Retinal pigment epithelial cell (primary cell): ENCODE results near the gene PTPN6.

ENCODE experiments used
- DNase-seq: peaks from one replicate; pipeline ENCODE4 v3.0.0-alpha.2; 2010; ENCODE audit warnings: low read depth
- H3K4me3 ChIP-seq: 2 replicates; pipeline ENCODE4 v1.5.1; 2011; ENCODE audit warnings: mild to moderate bottlenecking, low read length, control low read depth, moderate library complexity
- TF ChIP-seq, protein P1 (sequence below): conservative IDR thresholded peaks from 2 replicates; pipeline ENCODE4 v1.5.1; 2011; ENCODE audit warnings: low read depth, low read length, control low read depth, inconsistent platforms

PTPN6 gene

DNA sequence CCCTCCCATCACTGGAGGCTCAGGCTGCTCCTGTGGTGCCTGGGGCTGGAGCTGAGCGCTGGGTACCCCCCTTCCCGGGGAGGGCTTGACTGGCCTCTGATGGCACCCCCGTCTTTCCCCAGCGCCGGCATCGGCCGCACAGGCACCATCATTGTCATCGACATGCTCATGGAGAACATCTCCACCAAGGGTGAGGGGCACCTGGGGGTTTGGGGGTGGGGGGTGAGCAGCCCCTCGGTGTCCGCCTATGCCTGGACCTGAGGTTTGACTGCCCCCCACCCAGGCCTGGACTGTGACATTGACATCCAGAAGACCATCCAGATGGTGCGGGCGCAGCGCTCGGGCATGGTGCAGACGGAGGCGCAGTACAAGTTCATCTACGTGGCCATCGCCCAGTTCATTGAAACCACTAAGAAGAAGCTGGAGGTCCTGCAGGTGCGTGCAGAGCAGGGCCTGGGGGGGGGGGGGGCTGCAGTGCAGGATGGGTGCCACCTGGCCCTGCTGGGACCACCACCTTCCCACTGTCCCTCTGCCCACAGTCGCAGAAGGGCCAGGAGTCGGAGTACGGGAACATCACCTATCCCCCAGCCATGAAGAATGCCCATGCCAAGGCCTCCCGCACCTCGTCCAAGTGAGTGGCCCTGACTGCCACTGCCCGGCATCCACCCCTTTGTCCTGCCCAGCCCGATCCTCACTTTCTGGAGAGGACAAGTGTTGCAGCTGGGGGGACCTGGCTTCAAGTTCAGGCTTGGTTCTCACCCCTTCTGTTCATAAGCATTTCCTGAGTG lies 8.8 kb downstream of the PTPN6 start:
- no peak for DNase-seq
- H3K4me3 ChIP-seq: no peak overlapping the region
- TF ChIP-seq, protein P1, sequence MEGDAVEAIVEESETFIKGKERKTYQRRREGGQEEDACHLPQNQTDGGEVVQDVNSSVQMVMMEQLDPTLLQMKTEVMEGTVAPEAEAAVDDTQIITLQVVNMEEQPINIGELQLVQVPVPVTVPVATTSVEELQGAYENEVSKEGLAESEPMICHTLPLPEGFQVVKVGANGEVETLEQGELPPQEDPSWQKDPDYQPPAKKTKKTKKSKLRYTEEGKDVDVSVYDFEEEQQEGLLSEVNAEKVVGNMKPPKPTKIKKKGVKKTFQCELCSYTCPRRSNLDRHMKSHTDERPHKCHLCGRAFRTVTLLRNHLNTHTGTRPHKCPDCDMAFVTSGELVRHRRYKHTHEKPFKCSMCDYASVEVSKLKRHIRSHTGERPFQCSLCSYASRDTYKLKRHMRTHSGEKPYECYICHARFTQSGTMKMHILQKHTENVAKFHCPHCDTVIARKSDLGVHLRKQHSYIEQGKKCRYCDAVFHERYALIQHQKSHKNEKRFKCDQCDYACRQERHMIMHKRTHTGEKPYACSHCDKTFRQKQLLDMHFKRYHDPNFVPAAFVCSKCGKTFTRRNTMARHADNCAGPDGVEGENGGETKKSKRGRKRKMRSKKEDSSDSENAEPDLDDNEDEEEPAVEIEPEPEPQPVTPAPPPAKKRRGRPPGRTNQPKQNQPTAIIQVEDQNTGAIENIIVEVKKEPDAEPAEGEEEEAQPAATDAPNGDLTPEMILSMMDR: no peak

DNA sequence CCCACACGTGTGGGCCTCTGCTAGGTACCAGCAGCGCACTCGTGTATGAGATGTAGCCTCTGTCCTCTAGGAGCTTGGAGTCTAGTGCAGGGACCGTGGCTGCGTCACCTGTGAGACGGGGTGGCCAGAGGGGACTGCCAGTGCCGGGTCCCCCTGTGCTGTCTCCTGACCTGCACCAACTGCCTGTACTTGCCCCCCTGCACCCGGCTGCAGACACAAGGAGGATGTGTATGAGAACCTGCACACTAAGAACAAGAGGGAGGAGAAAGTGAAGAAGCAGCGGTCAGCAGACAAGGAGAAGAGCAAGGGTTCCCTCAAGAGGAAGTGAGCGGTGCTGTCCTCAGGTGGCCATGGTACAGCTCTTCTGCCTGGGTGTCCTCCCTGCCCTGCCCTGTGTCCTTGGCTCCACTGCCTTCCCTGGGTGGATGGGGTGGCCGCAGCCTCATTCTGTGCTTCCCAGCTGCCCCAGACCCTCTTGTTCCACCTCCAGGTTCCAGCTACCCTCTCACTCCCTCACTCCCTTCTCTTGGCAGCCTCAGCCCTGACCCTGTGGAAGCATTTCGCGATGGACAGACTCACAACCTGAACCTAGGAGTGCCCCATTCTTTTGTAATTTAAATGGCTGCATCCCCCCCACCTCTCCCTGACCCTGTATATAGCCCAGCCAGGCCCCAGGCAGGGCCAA lies 9.6 kb downstream of the PTPN6 start:
- no peak for DNase-seq

DNA sequence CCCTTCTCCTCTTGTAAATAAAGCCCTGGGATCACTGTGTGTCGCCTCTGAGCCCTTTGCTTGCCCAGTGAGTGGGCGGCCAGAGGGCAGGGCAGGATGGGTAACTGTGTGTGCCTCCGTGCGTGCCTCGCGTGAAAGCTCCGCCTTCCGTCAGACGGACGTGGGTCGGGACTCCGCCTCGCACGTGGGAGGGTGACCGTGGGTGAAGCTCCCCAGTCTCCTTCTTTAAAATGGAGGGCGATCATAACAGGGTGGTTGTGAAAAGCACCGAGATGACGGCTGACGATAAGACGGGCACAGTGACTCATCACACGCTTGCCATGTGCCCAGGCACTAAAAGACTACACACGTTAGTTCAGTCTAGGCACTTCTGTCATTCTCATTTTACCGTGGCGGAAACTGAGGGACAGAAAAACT lies 10.1 kb downstream of the PTPN6 start:
- no peak for DNase-seq
- TF ChIP-seq, protein P1: no peak
- H3K4me3 ChIP-seq: no peak overlapping the region

More for the DNA sequence above, 9.6 kb downstream of the PTPN6 start:
- TF ChIP-seq, protein P1: no peak
- H3K4me3 ChIP-seq: no peak overlapping the region

DNA sequence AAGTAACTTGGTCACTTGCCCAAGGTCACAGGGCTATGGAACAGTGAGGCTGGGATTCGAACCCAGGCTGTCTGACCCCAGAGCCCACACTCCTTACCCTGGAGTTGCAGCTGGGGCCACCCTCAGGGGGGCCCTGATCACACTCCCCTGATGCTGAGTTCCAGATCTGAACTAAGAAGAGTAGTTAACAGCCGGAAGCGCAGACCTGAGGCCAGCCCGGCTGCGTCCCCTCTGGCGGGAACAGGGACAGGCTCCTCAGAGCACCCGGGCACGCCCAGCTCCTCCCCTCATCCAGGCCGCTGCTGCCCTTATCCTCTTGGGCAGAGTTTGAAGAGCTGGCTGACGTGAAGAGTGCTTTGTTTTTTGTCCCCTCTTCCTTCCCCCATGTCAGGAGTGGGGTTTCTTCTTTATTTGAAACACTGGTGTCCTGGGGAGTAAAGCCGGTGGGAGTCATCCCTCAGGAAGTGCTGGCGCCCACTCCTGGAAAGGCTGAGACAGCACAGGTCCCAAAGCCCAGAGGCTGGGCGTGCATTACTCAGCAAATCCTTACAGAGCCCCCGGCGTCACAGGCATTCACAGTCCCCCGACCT lies 10.6 kb downstream of the PTPN6 start:
- DNase-seq: no peak
- peak overlapping the region; percentile 14 for H3K4me3 ChIP-seq
- TF ChIP-seq, protein P1: peak; percentile 71

DNA sequence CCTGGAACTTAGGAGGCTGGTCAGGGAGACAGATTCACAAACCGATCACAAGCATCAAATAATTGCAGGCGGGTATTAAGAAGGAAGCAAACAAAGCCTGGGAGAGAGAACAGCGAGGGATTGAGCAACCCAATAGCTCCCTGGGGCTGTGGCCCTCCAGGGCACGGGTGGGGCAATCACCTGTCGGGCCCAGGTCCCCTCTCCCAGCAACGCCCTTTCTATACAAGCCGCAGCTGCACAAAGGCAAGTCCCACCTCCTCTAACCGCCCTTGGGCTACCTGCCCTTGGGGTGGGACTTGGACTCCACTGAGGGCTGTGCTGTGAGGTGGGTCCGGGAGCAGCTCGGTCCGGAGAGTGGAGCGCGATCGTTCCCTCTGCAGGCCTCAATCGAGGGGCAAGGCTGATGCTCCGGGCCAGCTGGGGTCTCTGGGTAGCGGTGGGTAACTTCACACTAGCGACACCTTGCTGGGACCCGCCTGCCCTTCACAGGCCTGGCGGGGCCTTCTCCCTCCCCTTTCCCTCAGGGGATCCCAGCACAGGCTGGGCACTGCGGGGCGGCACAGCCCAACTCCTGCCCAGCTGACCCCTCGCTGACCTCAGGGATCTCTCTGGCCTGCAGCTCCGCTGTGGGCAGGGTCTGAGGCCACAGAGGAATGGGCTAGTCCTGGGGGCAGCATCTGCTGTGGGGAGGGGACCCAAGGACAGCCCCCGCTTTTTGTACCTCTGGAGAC lies 11.3 kb downstream of the PTPN6 start:
- TF ChIP-seq, protein P1: no peak
- no peak for DNase-seq
- no peak overlapping the region for H3K4me3 ChIP-seq

DNA sequence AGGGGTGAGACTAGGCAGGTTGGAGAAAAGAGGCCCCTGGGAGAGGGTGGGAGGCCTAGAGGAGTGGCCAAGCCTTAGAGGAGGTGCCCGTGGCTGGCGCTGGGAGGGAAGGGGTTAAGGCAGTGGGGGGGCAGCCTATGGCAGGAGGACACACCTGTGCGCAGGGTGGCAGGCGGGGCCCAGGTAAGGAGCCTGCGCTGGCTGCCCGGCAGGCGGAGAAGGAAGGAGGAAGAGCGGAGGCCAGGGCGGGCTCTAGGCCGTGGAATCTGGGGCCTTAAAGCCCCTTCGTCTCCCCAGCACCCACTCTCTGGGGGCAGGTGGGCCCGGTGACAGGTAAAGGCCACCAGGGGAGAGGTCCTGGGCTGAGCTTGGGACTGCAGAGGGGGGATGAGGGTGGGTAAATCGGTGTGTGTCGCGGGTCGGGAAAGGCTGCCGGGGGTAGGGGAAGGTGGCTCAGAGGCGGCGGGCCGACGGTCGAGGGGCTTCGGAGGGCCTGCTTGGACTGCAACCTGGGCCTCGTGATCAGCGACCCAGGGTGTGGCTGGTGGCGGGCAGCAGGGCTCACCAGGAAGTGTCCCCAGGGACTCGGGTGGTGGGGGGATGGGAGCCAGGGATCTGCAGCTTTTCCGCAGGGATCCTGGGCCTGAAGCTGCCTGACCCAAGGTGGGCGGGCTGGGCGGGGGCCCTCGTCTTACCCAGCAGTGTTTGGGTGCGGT lies 12.0 kb downstream of the PTPN6 start:
- DNase-seq: no peak
- no peak overlapping the region for H3K4me3 ChIP-seq
- TF ChIP-seq, protein P1: no peak
